ENCODE measurements around the gene TPP2.

Gene TPP2

GRCh38 chr13:102650444-102650843 lies 53.7 kb downstream of the TPP2 start:
- Histone ChIP-seq H2BK120ac (ENCODE audit: low read depth, low read length) (no peak overlapping the region), H3K9ac (ENCODE audit: low read length) (no peak overlapping the region), H3K27me3 (ENCODE audit: control insufficient read depth in 1 of 2, insufficient read depth in 1 of 2, low read length in 2 of 2) (no peaks in the 10 kb centered on the region), H3K4me2 (ENCODE audit: low read length, poor library complexity, severe bottlenecking) (no peak overlapping the region), H3K27ac (ENCODE audit: low read length, poor library complexity, severe bottlenecking) (no peak overlapping the region), H3K23ac (ENCODE audit: low read length in 2 of 2) (no peak overlapping the region), H3K36me3 (ENCODE audit: control insufficient read depth in 1 of 2, insufficient read depth in 2 of 2, low read depth in 1 of 2, low read length in 2 of 2) (peaks cover 15 to 84% of the 10 kb centered on the region in 2 experiments), H3K18ac (ENCODE audit: low read depth in 1 of 2, low read length in 2 of 2) (no peak overlapping the region), H2BK12ac (ENCODE audit: low read length in 2 of 2) (no peak overlapping the region), H3K14ac (ENCODE audit: low read length in 2 of 2) (no peak overlapping the region), H4K91ac (ENCODE audit: low read length) (no peak overlapping the region), H3K4me1 (ENCODE audit: control insufficient read depth, insufficient read depth, low read depth, low read length) (peaks cover 6% of the 10 kb centered on the region), H3K9me3 (ENCODE audit: control insufficient read depth, low read length) (no peaks in the 10 kb centered on the region), H3K4me3 (ENCODE audit: insufficient read depth in 1 of 2, low read depth in 1 of 2, low read length in 2 of 2) (no peak overlapping the region), H2AK5ac (ENCODE audit: low read length, severe bottlenecking) (no peak overlapping the region), H4K8ac (ENCODE audit: low read length) (no peak overlapping the region), H2BK5ac (ENCODE audit: low read depth, low read length, poor library complexity, severe bottlenecking) (no peak overlapping the region), H3K79me1 (replicated peaks; ENCODE audit: low read length, poor library complexity, severe bottlenecking) (peaks cover 6% of the 10 kb centered on the region), H3K4ac (ENCODE audit: low read depth in 1 of 2, low read length in 2 of 2) (no peak overlapping the region), H2AFZ (ENCODE audit: low read depth, low read length) (no peak overlapping the region), H2BK15ac (ENCODE audit: low read depth, poor library complexity, severe bottlenecking) (no peak overlapping the region)
- WGBS, result 85% methylated on average over 2 of the region's 3 CpGs
- no peak for DNase-seq

- Histone ChIP-seq H3K27ac (ENCODE audit: low read length, poor library complexity, severe bottlenecking) (peak overlapping the region; percentile 8), H3K4me2 (ENCODE audit: low read length, poor library complexity, severe bottlenecking) (no peak overlapping the region), H2BK12ac (ENCODE audit: low read length in 2 of 2) (no peak overlapping the region), H3K23ac (ENCODE audit: low read length in 2 of 2) (no peak overlapping the region), H2BK120ac (ENCODE audit: low read depth, low read length) (no peak overlapping the region), H2AK5ac (ENCODE audit: low read length, severe bottlenecking) (no peak overlapping the region), H3K27me3 (ENCODE audit: control insufficient read depth in 1 of 2, insufficient read depth in 1 of 2, low read length in 2 of 2) (no peaks in the 10 kb centered on the region), H3K36me3 (ENCODE audit: control insufficient read depth in 1 of 2, insufficient read depth in 2 of 2, low read depth in 1 of 2, low read length in 2 of 2) (peaks cover 15 to 84% of the 10 kb centered on the region in 2 experiments), H3K79me1 (replicated peaks; ENCODE audit: low read length, poor library complexity, severe bottlenecking) (peaks cover 9% of the 10 kb centered on the region), H3K9ac (ENCODE audit: low read length) (no peak overlapping the region), H3K4ac (ENCODE audit: low read depth in 1 of 2, low read length in 2 of 2) (no peak overlapping the region), H3K9me3 (ENCODE audit: control insufficient read depth, low read length) (no peaks in the 10 kb centered on the region), H3K4me3 (ENCODE audit: insufficient read depth in 1 of 2, low read depth in 1 of 2, low read length in 2 of 2) (no peak overlapping the region), H2BK5ac (ENCODE audit: low read depth, low read length, poor library complexity, severe bottlenecking) (no peak overlapping the region), H3K4me1 (ENCODE audit: control insufficient read depth, insufficient read depth, low read depth, low read length) (peaks cover 6% of the 10 kb centered on the region), H2AFZ (ENCODE audit: low read depth, low read length) (no peak overlapping the region), H4K91ac (ENCODE audit: low read length) (no peak overlapping the region), H2BK15ac (ENCODE audit: low read depth, poor library complexity, severe bottlenecking) (no peak overlapping the region), H4K8ac (ENCODE audit: low read length) (no peak overlapping the region), H3K18ac (ENCODE audit: low read depth in 1 of 2, low read length in 2 of 2) (no peak overlapping the region), H3K14ac (ENCODE audit: low read length in 2 of 2) (no peak overlapping the region)
- peak; percentile 65 for DNase-seq
Measured at GRCh38 chr13:102651392-102651791, 54.6 kb downstream of the TPP2 start.

DNA sequence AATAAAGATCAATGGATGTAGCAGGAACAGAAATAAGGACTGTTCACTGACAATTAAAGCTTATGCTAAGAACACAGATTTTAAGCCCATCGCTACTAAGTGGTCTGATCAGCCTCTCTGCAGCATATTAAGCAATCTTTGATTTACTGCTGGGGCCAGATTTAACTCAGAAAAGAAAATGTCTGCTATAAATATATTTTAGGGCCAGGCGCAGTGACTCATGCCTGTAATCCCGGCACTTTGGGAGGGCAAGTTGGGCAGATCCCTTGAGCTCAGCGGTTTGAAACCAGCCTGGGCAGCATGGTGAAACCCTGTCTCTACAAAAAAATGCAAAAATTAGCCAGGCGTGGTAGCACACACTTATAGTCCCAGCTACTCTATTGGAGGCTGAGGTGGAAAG lies 55.1 kb downstream of the TPP2 start:
- Histone ChIP-seq H3K4ac (ENCODE audit: low read depth in 1 of 2, low read length in 2 of 2) (no peak overlapping the region), H3K27ac (ENCODE audit: low read length, poor library complexity, severe bottlenecking) (peak overlapping the region; percentile 80)
- WGBS, result 48% methylated on average over 5 of the region's 5 CpGs

GRCh38 chr13:102654756-102655155 lies 58.0 kb downstream of the TPP2 start:
- H3K14ac ChIP-seq (ENCODE audit: low read length in 2 of 2), result no peak overlapping the region
- no peak overlapping the region for H2AK5ac ChIP-seq (ENCODE audit: low read length, severe bottlenecking)
- peaks cover 6% of the 10 kb centered on the region for H3K4me1 ChIP-seq (ENCODE audit: control insufficient read depth, insufficient read depth, low read depth, low read length)
- H3K23ac ChIP-seq (ENCODE audit: low read length in 2 of 2), result no peak overlapping the region
- peaks cover 10 to 83% of the 10 kb centered on the region in 2 experiments for H3K36me3 ChIP-seq (ENCODE audit: control insufficient read depth in 1 of 2, insufficient read depth in 2 of 2, low read depth in 1 of 2, low read length in 2 of 2)
- no peak for DNase-seq
- no peak overlapping the region for H2AFZ ChIP-seq (ENCODE audit: low read depth, low read length)
- 51% methylated on average over 2 of the region's 2 CpGs for WGBS
- no peak overlapping the region for H2BK5ac ChIP-seq (ENCODE audit: low read depth, low read length, poor library complexity, severe bottlenecking)
- H3K18ac ChIP-seq (ENCODE audit: low read depth in 1 of 2, low read length in 2 of 2), result no peak overlapping the region
- H2BK120ac ChIP-seq (ENCODE audit: low read depth, low read length), result no peak overlapping the region
- no peak overlapping the region for H3K27ac ChIP-seq (ENCODE audit: low read length, poor library complexity, severe bottlenecking)
- no peak overlapping the region for H3K9ac ChIP-seq (ENCODE audit: low read length)
- H4K91ac ChIP-seq (ENCODE audit: low read length), result no peak overlapping the region
- no peak overlapping the region for H3K4me2 ChIP-seq (ENCODE audit: low read length, poor library complexity, severe bottlenecking)
- H3K9me3 ChIP-seq (ENCODE audit: control insufficient read depth, low read length), result peaks cover 12% of the 10 kb centered on the region
- H2BK12ac ChIP-seq (ENCODE audit: low read length in 2 of 2), result no peak overlapping the region
- no peaks in the 10 kb centered on the region for H3K27me3 ChIP-seq (ENCODE audit: control insufficient read depth in 1 of 2, insufficient read depth in 1 of 2, low read length in 2 of 2)
- H3K79me1 ChIP-seq (replicated peaks; ENCODE audit: low read length, poor library complexity, severe bottlenecking), result peaks cover 7% of the 10 kb centered on the region
- no peak overlapping the region for H4K8ac ChIP-seq (ENCODE audit: low read length)
- no peak overlapping the region for H3K4ac ChIP-seq (ENCODE audit: low read depth in 1 of 2, low read length in 2 of 2)
- no peak overlapping the region for H2BK15ac ChIP-seq (ENCODE audit: low read depth, poor library complexity, severe bottlenecking)
- no peak overlapping the region for H3K4me3 ChIP-seq (ENCODE audit: insufficient read depth in 1 of 2, low read depth in 1 of 2, low read length in 2 of 2)

More for the DNA sequence above, 55.1 kb downstream of the TPP2 start:
- H2BK12ac ChIP-seq (ENCODE audit: low read length in 2 of 2), result no peak overlapping the region
- peaks cover 7% of the 10 kb centered on the region for H3K79me1 ChIP-seq (replicated peaks; ENCODE audit: low read length, poor library complexity, severe bottlenecking)
- H3K4me1 ChIP-seq (ENCODE audit: control insufficient read depth, insufficient read depth, low read depth, low read length), result peaks cover 6% of the 10 kb centered on the region
- no peak overlapping the region for H3K9ac ChIP-seq (ENCODE audit: low read length)
- no peak overlapping the region for H3K4me2 ChIP-seq (ENCODE audit: low read length, poor library complexity, severe bottlenecking)
- H2AK5ac ChIP-seq (ENCODE audit: low read length, severe bottlenecking), result no peak overlapping the region
- H3K18ac ChIP-seq (ENCODE audit: low read depth in 1 of 2, low read length in 2 of 2), result no peak overlapping the region
- H3K36me3 ChIP-seq (ENCODE audit: control insufficient read depth in 1 of 2, insufficient read depth in 2 of 2, low read depth in 1 of 2, low read length in 2 of 2), result peaks cover 12 to 84% of the 10 kb centered on the region in 2 experiments
- no peak overlapping the region for H4K8ac ChIP-seq (ENCODE audit: low read length)
- H3K23ac ChIP-seq (ENCODE audit: low read length in 2 of 2), result no peak overlapping the region
- no peak overlapping the region for H2BK15ac ChIP-seq (ENCODE audit: low read depth, poor library complexity, severe bottlenecking)
- H3K27me3 ChIP-seq (ENCODE audit: control insufficient read depth in 1 of 2, insufficient read depth in 1 of 2, low read length in 2 of 2), result no peaks in the 10 kb centered on the region
- H3K14ac ChIP-seq (ENCODE audit: low read length in 2 of 2), result no peak overlapping the region
- H3K4me3 ChIP-seq (ENCODE audit: insufficient read depth in 1 of 2, low read depth in 1 of 2, low read length in 2 of 2), result no peak overlapping the region
- no peak overlapping the region for H4K91ac ChIP-seq (ENCODE audit: low read length)
- H3K9me3 ChIP-seq (ENCODE audit: control insufficient read depth, low read length), result no peaks in the 10 kb centered on the region
- no peak overlapping the region for H2BK120ac ChIP-seq (ENCODE audit: low read depth, low read length)
- DNase-seq, result peak; percentile 88
- H2AFZ ChIP-seq (ENCODE audit: low read depth, low read length), result no peak overlapping the region
- no peak overlapping the region for H2BK5ac ChIP-seq (ENCODE audit: low read depth, low read length, poor library complexity, severe bottlenecking)
